AML-193 (cell line): ENCODE results near the gene SLC35F5.
"Not testable (repeated sequence)": the region's sequence is repeated elsewhere in the genome, so short reads cannot be mapped to it uniquely, and the experiment has no call there.

Source experiments
- DNase-seq, 2 experiments: peaks; one replicate each; lab custom pipeline; 2025; lab: John Stamatoyannopoulos, UW

The SLC35F5 gene

DNA sequence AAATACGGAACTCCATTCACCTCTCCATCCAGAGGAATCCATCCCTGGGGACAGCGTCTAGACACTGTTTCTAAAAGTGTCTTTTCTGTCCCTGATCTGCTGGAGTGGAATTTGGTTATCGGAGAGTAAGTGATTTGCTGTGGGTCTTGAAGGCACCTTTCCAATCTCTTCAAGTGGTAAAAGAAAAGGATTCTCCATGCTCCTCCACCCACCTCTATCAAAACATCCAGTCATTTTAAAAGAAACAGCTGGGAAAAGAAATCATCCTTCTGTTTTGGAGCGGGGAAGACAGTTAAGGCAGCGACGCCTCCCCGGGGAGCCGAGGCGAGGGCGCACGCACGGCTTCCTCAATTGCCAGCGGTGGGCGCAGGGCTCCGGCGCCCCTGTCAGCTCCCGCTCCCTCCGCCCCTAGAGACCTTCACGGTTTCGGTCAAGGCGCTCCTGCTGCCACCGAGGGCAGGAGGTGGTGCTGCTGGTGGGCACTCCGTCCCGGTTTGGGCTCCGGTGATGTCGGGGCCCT lies 547 bp downstream of the SLC35F5 start:
- DNase-seq = peak; percentile 26 to 50

- peak in 1 of 2 experiments; percentile 20 for DNase-seq
Observed at GRCh38 chr2:113755035-113755834, 1.2 kb downstream of the SLC35F5 start.

- DNase-seq = no peak
Observed at GRCh38 chr2:113754160-113754559, 2.3 kb downstream of the SLC35F5 start.

DNA sequence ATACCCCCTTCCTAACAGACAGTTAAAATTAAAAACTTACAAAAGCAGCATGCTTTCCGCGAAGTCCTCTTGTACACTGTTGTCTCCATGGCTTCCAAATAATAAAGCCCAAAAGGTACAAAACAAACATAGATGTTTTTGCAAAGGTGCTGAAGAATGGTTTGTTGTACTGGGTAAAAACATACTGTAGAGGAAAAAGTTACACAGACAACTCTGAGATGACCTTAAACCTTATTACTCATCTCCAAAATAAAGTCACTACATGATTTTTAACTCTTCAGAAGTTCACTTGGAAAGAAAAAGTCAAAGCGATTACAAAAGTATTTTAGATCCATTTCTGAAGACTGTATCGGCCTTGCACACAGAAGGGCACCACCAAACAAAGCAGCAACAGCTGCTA lies 6.1 kb downstream of the SLC35F5 start:
- DNase-seq = no peak

- no peak for DNase-seq
Observed at GRCh38 chr2:113741091-113741490, 15.4 kb downstream of the SLC35F5 start.

- DNase-seq = no peak
Observed at GRCh38 chr2:113739849-113740248, 16.6 kb downstream of the SLC35F5 start.

GRCh38 chr2:113734185-113734584 lies 22.3 kb downstream of the SLC35F5 start:
- no peak for DNase-seq

DNA sequence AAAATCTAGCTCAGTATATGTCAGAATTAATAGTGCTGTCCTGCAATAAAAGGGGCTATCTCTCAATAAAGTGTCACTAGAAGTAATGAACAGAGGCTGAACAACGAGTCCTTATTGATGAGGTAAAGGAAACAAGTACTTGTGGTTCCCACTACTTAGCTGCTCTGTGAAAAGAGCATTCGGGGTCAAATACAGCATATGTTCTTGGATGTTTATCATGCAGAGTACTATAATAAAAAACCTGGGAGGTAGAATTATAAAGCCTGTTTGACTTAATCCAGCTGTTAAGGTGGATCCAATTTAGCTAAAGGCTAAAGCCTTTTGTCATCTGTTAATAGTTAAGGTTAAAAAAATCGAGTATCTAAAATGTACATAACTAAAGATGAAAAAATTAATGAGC lies 32.4 kb downstream of the SLC35F5 start:
- no peak for DNase-seq

DNA sequence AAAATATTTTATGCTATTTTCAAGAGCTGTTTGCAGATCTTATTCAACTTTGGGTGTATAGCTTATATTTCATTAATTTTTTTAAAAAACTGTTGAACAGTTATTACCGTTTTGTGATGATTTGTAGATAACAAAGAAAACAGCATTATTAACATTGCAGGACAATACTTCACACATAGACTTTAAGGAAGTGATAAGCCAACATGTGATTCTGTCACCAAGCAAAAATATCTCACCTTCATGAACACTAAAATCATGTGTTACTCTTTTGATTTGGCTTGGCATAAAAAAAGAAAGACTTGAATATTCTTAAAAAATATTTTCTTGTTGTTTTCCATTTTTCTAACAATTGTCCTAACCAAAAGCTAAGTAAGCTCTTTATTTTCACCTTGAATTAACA lies 33.0 kb downstream of the SLC35F5 start:
- DNase-seq = no peak

- DNase-seq = peak; percentile 19 to 39
Observed at GRCh38 chr2:113720167-113720566, 36.3 kb downstream of the SLC35F5 start.

- DNase-seq = no peak
Observed at GRCh38 chr2:113716291-113716690, 40.2 kb downstream of the SLC35F5 start.

GRCh38 chr2:113712941-113713340 lies 43.5 kb downstream of the SLC35F5 start:
- no peak for DNase-seq

DNA sequence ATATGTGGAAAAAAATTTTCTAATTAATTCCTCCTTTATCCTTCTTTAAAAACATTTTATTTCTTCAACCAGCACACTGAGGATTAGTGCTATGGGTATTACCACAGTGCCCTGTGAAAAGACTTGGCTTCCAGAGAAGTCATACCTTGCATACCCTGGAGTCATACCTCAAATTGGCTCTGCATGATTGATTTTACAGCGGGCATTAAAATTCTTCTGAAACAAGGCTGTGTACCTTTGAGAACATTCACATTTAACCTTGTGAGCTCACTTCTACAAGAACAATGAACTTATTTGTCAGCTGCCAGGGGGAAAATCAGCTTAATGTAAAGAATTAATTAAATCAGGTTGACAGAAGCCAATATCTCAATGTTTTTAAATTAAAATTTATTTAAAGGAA lies 44.6 kb downstream of the SLC35F5 start:
- no peak for DNase-seq

GRCh38 chr2:113709022-113709421 lies 47.4 kb downstream of the SLC35F5 start:
- DNase-seq = no peak

GRCh38 chr2:113707106-113707505 lies 49.3 kb downstream of the SLC35F5 start:
- no peak for DNase-seq

DNA sequence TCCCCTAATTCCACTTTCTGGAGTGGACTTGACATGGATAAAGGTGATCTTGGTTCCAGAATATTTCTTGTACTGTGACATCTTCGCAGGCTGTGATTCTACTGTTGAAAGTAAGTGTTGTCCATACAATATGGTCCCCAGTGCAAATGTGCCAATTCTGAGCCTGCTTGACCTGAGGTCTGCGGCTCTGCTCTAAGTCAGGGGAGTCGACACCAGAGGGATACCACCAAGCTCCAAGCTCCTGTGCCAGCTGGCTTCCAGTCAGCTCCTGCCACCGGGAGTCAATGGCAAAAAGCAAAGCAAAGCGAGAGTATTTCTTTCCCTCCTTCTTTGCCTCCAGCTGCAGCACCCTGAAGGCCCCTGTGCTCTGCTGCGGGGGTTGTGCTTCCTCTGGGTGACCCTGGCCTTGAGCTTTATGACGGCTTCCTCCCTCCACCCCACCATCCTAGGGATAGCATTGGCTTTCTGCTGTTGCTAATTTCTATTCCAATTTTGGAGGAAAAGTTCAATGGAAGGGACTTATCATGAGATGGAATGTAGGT lies 50.4 kb downstream of the SLC35F5 start:
- no peak for DNase-seq

- not testable (repeated sequence) for DNase-seq
Observed at GRCh38 chr2:113704300-113704993, 52.0 kb downstream of the SLC35F5 start.

DNA sequence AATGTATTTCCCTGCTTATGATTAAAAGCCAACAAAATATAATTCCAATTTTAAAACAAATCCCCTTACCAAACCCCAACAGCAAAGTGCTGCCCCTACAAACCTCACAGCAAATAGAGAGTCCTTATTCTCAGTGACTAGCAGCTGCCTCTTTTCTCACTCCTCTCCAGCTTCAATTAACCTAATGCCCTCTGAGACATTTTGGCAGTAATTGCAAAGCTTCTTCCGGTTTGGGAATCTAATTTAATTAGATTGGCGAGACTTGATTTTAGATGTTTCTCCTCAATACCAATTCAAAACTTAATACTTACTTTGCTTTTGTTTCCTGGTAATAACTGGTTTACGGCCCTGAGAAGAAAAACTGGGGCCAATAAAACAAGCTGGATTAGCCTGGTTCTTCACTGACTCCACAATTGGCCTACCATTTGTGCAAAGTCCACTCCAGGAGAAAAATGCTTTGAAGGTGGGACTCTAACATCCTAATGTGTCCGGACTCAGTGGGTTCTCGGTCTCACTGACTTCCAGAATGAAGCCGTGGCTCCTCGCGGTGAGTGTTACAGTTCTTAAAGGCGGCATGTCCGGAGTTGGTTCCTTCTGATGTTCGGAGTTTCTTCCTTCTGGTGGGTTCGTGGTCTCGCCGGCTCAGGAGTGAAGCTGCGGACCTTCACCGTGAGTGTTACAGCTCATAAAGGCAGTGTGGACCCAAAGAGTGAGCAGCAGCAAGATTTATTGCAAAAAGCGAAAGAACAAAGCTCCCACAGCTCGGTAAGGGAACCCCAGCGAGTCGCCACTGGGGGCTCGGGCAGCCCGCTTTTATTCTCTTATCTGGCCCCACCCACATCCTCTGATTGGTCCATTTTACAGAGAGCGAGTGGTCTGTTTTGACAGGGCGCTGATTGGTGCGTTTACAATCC lies 52.8 kb downstream of the SLC35F5 start:
- DNase-seq = no peak

DNA sequence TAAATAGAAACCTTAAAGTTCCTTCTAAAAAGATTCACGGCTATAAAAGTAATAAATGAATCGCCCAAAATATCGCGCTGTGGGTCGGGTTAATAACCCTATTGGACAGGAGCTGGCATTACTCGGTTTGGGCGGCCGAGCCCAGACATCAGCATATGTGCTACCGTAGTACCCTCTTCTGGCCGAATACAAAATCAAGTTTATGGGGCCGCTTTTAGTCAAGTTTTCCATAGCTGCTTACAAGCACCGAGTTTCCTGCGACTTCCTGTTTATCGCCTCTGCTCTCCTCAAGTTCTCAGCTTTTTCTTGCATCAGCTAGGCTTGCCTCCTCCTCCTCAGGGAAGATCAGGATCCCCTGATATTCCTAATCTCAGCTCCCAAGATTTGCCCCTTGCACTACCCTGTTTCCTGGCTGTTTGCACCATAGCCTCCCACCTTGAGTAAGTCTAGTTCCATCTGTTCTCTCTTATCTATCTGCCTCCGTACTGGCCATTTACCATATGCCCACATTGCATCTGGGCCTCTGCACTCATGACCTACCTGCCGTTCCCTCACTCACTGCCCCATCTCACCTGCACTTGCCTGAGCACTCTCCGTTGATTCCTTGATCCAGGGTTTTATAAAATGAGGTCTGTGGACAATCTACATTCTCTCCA lies 56.1 kb downstream of the SLC35F5 start:
- DNase-seq = peak; percentile 85 to 93

DNA sequence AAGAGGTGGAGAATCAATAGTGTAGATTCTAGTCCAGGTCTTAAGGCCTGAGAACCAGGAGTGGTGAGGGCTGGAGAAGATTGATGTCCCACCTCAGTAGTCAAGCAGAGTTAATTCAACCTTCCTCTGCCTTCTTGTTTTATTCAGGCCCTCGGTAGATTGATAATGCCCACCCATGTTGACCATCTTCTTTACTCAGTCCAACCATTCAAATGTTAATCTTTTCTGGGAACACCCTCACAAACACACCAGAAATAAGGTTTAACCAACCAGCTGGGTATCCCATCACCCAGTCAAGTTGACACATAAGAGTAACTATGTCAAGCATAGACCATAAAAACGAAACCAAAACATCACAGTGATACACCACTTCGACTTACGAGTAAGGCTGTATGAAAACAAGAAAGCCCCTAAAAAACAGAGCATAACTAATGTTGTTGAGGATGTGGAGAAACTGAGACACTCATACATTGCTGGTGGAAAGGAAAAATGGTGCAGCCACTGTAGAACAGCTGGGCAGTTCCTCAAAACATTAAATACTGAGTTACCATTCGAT lies 57.5 kb downstream of the SLC35F5 start:
- DNase-seq = no peak

GRCh38 chr2:113698251-113698650 lies 58.2 kb downstream of the SLC35F5 start:
- not testable (repeated sequence) for DNase-seq
